ENCODE data around the gene SEPTIN2.
"Not testable (repeated sequence)": the region's sequence is repeated elsewhere in the genome, so short reads cannot be mapped to it uniquely, and the experiment has no call there.

SEPTIN2 gene

GRCh38 chr2:241381872-241382271 is 66.1 kb downstream of the SEPTIN2 start:
- no peak for DNase-seq (ENCODE audit: low spot score)

GRCh38 chr2:241385450-241385849 is 69.7 kb downstream of the SEPTIN2 start:
- not testable (repeated sequence) for DNase-seq (ENCODE audit: low spot score)

GRCh38 chr2:241386519-241386918 is 70.8 kb downstream of the SEPTIN2 start:
- no peak for DNase-seq (ENCODE audit: low spot score)

- no peak for DNase-seq (ENCODE audit: low spot score)
These were observed 74.0 kb downstream of the SEPTIN2 start for GRCh38 chr2:241389697-241390096.

- DNase-seq (ENCODE audit: low spot score) = no peak
These were observed 74.8 kb downstream of the SEPTIN2 start for GRCh38 chr2:241390301-241391206.

GRCh38 chr2:241391892-241392665 is 76.4 kb downstream of the SEPTIN2 start:
- DNase-seq (ENCODE audit: low spot score) = no peak

GRCh38 chr2:241392753-241393152 is 77.0 kb downstream of the SEPTIN2 start:
- DNase-seq (ENCODE audit: low spot score) = not testable (repeated sequence)

- DNase-seq (ENCODE audit: low spot score) = no peak
These were observed 77.9 kb downstream of the SEPTIN2 start for GRCh38 chr2:241393524-241394196.

GRCh38 chr2:241396809-241397208 is 81.1 kb downstream of the SEPTIN2 start:
- DNase-seq (ENCODE audit: low spot score) = not testable (repeated sequence)

GRCh38 chr2:241399941-241400922 is 84.5 kb downstream of the SEPTIN2 start:
- no peak for DNase-seq (ENCODE audit: low spot score)
